ENCODE results near the gene NFX1. TPM values are rescaled to one million over a fixed set of nuclear protein-coding genes. Genes with fewer than 3 reads are reported as not detected.
A peak's percentile ranks its signal among the peaks of the same experiment; 100 is the strongest.

NFX1 gene
- total and polyA plus RNA-seq, 2 donors (not counting 1 experiment from before 2014, with no cell fraction given) = 67.6 to 76.3 TPM

DNA sequence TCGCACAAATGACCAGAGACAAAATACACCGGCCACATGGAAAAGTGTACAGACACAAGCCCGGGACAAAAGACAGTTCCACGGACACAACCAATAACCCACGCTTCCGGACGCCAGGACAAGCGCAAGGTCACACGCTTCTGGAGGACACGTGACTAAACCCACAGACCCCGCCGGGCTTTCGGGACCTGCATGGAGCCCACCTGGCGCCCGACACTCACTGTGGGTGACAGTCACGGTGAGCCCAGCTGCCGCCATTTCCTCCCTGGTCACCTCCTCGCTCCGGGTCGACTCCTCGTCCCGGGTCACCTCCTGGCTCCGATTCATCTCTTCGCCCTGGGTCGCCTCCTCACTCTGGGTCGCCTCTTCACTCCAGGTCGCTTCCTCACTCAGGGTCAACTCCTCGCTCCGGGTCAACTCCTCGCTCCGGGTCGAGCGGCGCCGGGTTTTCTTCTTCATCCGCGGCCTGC lies 26.3 kb upstream of the NFX1 start:
- intact Hi-C loops (cut with micrococcal nuclease) = loop anchor here (1.0 to 10.0 kb wide), 5 partner anchors 26 to 781 kb away; partner anchors contain the start of genes NFX1, NOL6, SMIM27 and TOPORS
- H3K27ac Mint-ChIP-seq = peak overlapping the region; percentile 80
- Histone ChIP-seq H3K79me2 (ENCODE audit: control insufficient read depth, insufficient read depth, low read length) (peaks cover 44% of the 10 kb centered on the region), H3K4me1 (ENCODE audit: control insufficient read depth in 2 of 2, insufficient read depth in 2 of 2, low read length in 2 of 2) (peaks cover 19 to 23% of the 10 kb centered on the region in 2 donors), H3K9ac (ENCODE audit: low read length) (peak overlapping the region; percentile 85), H4K20me1 (ENCODE audit: control insufficient read depth, insufficient read depth, low read length, poor library complexity, severe bottlenecking) (peaks cover 19% of the 10 kb centered on the region), H3K36me3 (replicated peaks in 1 of 2; ENCODE audit: control extremely low read depth in 1 of 2, control insufficient read depth in 1 of 2, extremely low read depth in 1 of 2, insufficient read depth in 2 of 2, low read length in 1 of 2) (peaks cover 1 to 48% of the 10 kb centered on the region in 2 experiments), H3K4me2 (replicated peaks; ENCODE audit: low read depth, low read length, poor library complexity, severe bottlenecking) (peak overlapping the region; percentile 89), H3K27ac (ENCODE audit: low read length in 2 of 2) (peak overlapping the region; percentile 80 to 96), H3K4me3 (ENCODE audit: control extremely low read depth in 1 of 5, extremely low read depth in 1 of 5, insufficient read depth in 1 of 5, low read depth in 2 of 5, low read length in 4 of 5) (peak overlapping the region; percentile 89 to 99 (median 97)), H3K9me3 (ENCODE audit: control extremely low read depth in 1 of 3, control insufficient read depth in 2 of 3, insufficient read depth in 1 of 3, low read length in 2 of 3) (no peaks in the 10 kb centered on the region), H3K27me3 (replicated peaks in 1 of 4; ENCODE audit: control extremely low read depth in 1 of 4, control insufficient read depth in 3 of 4, insufficient read depth in 4 of 4, low read length in 3 of 4) (no peaks in the 10 kb centered on the region), H2AFZ (ENCODE audit: insufficient read depth, low read depth, low read length, poor library complexity, severe bottlenecking) (peak overlapping the region; percentile 86)
- no peak for ATAC-seq (ENCODE audit: low read depth)
- WGBS (ENCODE audit: insufficient coverage) = under 1% methylated on average over 37 of the region's 37 CpGs
- peaks cover 39% of the 10 kb centered on the region for H3K4me1 Mint-ChIP-seq
- H3K27me3 Mint-ChIP-seq = no peaks in the 10 kb centered on the region
- H3K9me3 Mint-ChIP-seq (ENCODE audit: insufficient read depth) = no peaks in the 10 kb centered on the region
- peak; percentile 64 for DNase-seq
- CTCF ChIA-PET = interaction anchor here (0.8 to 1.9 kb wide), 7 partner anchors 35 to 184 kb away, joined by 3 to 11 read pairs (median 4); no protein-coding TSS in a partner anchor
- no peak for TF ChIP-seq EZH2 (IDR thresholded peaks at IDR 0.05; ENCODE audit: borderline replicate concordance, insufficient read depth, low read depth, low read length, poor library complexity, severe bottlenecking)
- TF ChIP-seq, protein P1, sequence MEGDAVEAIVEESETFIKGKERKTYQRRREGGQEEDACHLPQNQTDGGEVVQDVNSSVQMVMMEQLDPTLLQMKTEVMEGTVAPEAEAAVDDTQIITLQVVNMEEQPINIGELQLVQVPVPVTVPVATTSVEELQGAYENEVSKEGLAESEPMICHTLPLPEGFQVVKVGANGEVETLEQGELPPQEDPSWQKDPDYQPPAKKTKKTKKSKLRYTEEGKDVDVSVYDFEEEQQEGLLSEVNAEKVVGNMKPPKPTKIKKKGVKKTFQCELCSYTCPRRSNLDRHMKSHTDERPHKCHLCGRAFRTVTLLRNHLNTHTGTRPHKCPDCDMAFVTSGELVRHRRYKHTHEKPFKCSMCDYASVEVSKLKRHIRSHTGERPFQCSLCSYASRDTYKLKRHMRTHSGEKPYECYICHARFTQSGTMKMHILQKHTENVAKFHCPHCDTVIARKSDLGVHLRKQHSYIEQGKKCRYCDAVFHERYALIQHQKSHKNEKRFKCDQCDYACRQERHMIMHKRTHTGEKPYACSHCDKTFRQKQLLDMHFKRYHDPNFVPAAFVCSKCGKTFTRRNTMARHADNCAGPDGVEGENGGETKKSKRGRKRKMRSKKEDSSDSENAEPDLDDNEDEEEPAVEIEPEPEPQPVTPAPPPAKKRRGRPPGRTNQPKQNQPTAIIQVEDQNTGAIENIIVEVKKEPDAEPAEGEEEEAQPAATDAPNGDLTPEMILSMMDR (IDR thresholded peaks at IDR 0.05) = no peak
- H3K4me3 Mint-ChIP-seq = peak overlapping the region; percentile 88
- POLR2A ChIA-PET = interaction anchor here (0.5 to 2.0 kb wide), 6 partner anchors 9 to 239 kb away, joined by 3 to 10 read pairs (median 4); partner anchors contain the start of genes DNAJA1, NFX1 and NOL6
